Calu3 (cell line): ENCODE data around the gene TAS1R3. TPM values are rescaled to one million over a fixed set of nuclear protein-coding genes. Genes with fewer than 3 reads are reported as not detected.
A peak's percentile ranks its signal among the peaks of the same experiment; 100 is the strongest.

Source experiments
- BruUV-seq: library from RNA; stranded (reverse); fragments of 400-500 nt; replicated peaks from 2 replicates; lab custom pipeline; 2021; lab: Mats Ljungman, UMichigan
- CTCF ChIA-PET: fragments of 300-600 bp; sonication (Branson Sonifier 250); formaldehyde crosslinking; loops from one replicate; lab custom pipeline; 2022; ENCODE audit warnings: antibody characterized with exemption; lab: Charles Lee
- DNase-seq: peaks from one replicate; pipeline ENCODE4 v3.0.0; 2022
- H3K27ac Mint-ChIP-seq: one replicate; pipeline ENCODE4 v1.8.0; 2022; ENCODE audit warnings: mixed read lengths; ENCODE audit not compliant: unreplicated experiment
- H3K27me3 Mint-ChIP-seq: one replicate; pipeline ENCODE4 v1.8.0; 2022; ENCODE audit warnings: mixed read lengths; ENCODE audit not compliant: unreplicated experiment
- H3K36me3 Mint-ChIP-seq: one replicate; pipeline ENCODE4 v1.8.0; 2022; ENCODE audit warnings: mild to moderate bottlenecking, moderate library complexity, mixed read lengths; ENCODE audit not compliant: insufficient read depth, unreplicated experiment
- H3K4me1 Mint-ChIP-seq: one replicate; pipeline ENCODE4 v1.8.0; 2022; ENCODE audit warnings: mild to moderate bottlenecking, low read depth, mixed read lengths; ENCODE audit not compliant: unreplicated experiment
- H3K4me3 Mint-ChIP-seq: one replicate; pipeline ENCODE4 v1.8.0; 2022; ENCODE audit warnings: mild to moderate bottlenecking, low read depth, moderate library complexity, mixed read lengths; ENCODE audit not compliant: unreplicated experiment
- H3K9me3 Mint-ChIP-seq: one replicate; pipeline ENCODE4 v1.8.0; 2022; ENCODE audit warnings: low read depth, mixed read lengths; ENCODE audit not compliant: unreplicated experiment
- CTCF ChIP-seq: fragments of 200-600 bp; IDR thresholded peaks from one replicate; pipeline ENCODE4 v1.8.0; 2022; ENCODE audit warnings: antibody characterized with exemption; ENCODE audit not compliant: unreplicated experiment
- intact Hi-C: fragments of 100-400 bp; cut with micrococcal nuclease; formaldehyde crosslinking; loops from one replicate; pipeline ENCODE4 v1.10.0; 2022; ENCODE audit not compliant: unreplicated experiment
- microRNA-seq: library from miRNA; unstranded; fragments of <30 nt; microRNA quantifications from one replicate; pipeline ENCODE4 v1.2.0, GENCODE V29; 2022
- total RNA-seq: library from RNA; stranded (reverse); gene quantifications from 2 replicates; pipeline ENCODE4 v1.2.3, GENCODE V29; 2022

TAS1R3 gene
- total RNA-seq, 1 experiment from 2014 or later, result 0.42 TPM

DNA sequence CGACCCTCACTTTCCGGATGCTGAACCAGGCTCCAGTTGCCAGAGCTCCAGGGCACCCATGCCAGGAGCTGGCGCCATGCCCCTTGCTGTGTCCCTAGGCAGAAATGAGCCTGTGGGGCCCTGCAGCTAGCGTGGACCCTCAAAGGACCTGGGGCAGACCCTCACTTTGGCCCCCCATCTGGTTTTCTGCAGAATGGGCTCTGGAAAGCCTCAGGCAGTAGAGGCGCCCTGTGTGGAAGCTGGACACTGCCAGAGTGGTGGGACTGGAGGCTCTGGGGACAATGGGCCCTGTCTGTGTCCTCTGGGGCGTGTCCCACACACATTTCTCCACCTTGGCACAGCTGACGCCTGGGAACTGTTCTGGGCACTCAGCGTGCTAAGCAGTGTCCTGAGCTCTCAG is 50.2 kb downstream of the TAS1R3 start:
- CTCF ChIA-PET, result no interaction called here
- intact Hi-C loops, result no loop called here

More for the DNA sequence above, 50.2 kb downstream of the TAS1R3 start:
- Mint-ChIP-seq H3K4me1 (no peaks in the 10 kb centered on the region), H3K4me3 (no peak overlapping the region), H3K27ac (no peak overlapping the region), H3K27me3 (no peaks in the 10 kb centered on the region), H3K36me3 (peaks cover 13% of the 10 kb centered on the region), H3K9me3 (no peaks in the 10 kb centered on the region)
- TF ChIP-seq CTCF, result no peak
- DNase-seq, result no peak
- no TSS peak for BruUV-seq

Small RNA genes within 50 kb of the gene (microRNA-seq; reads per million reads assigned to microRNA genes)
- gene MIR6726, result 4.6 reads per million, percentile 11 among the genes with 10 or more reads in this experiment
- 2.1 reads per million for gene MIR6727
- not detected for gene MIR6808

Other genes starting within 250 kb of the TAS1R3 start
- gene C1orf159, start 215.2 kb upstream of the TAS1R3 start, total RNA-seq, result 32.4 and 34.7 TPM in 2 replicates
- gene TTLL10, start 157.4 kb upstream of the TAS1R3 start, total RNA-seq, result 2.4 and 3.5 TPM in 2 replicates
- 0.66 TPM in 1 of 2 replicates, not detected in the other for gene TNFRSF18, start 124.7 kb upstream of the TAS1R3 start, total RNA-seq
- not detected in 2 replicates for gene TNFRSF4, start 117.1 kb upstream of the TAS1R3 start, total RNA-seq
- 128 and 161 TPM in 2 replicates for gene SDF4, start 99.3 kb upstream of the TAS1R3 start, total RNA-seq
- 23.4 and 25.9 TPM in 2 replicates for gene B3GALT6, start 99.0 kb upstream of the TAS1R3 start, total RNA-seq
- 2.0 and 4.2 TPM in 2 replicates for gene C1QTNF12, start 84.6 kb upstream of the TAS1R3 start, total RNA-seq
- 45.6 and 50.0 TPM in 2 replicates for gene UBE2J2, start 57.4 kb upstream of the TAS1R3 start, total RNA-seq
- gene SCNN1D, start 50.8 kb upstream of the TAS1R3 start, total RNA-seq, result 2.5 and 4.1 TPM in 2 replicates
- gene ACAP3, start 23.4 kb upstream of the TAS1R3 start, total RNA-seq, result 41.1 and 48.3 TPM in 2 replicates
- 22.7 and 24.7 TPM in 2 replicates for gene PUSL1, start 22.7 kb upstream of the TAS1R3 start, total RNA-seq
- gene INTS11, start 6.6 kb upstream of the TAS1R3 start, total RNA-seq, result 110 and 117 TPM in 2 replicates
- gene CPTP, start 6.5 kb upstream of the TAS1R3 start, total RNA-seq, result 20.1 and 23.7 TPM in 2 replicates
- gene DVL1, start 18.1 kb downstream of the TAS1R3 start, total RNA-seq, result 83.9 and 90.9 TPM in 2 replicates
- not detected in 2 replicates for gene MXRA8, start 27.3 kb downstream of the TAS1R3 start, total RNA-seq
- gene AURKAIP1, start 43.9 kb downstream of the TAS1R3 start, total RNA-seq, result 98.9 and 107 TPM in 2 replicates
- 166 and 172 TPM in 2 replicates for gene CCNL2, start 68.1 kb downstream of the TAS1R3 start, total RNA-seq
- gene MRPL20, start 76.0 kb downstream of the TAS1R3 start, total RNA-seq, result 81.2 and 99.1 TPM in 2 replicates
- gene ANKRD65, start 90.0 kb downstream of the TAS1R3 start, total RNA-seq, result not detected in 2 replicates
- gene VWA1, start 104.4 kb downstream of the TAS1R3 start, total RNA-seq, result 78.7 and 78.9 TPM in 2 replicates
- gene ATAD3C, start 118.4 kb downstream of the TAS1R3 start, total RNA-seq, result 0.29 and 0.45 TPM in 2 replicates
- gene ATAD3B, start 140.5 kb downstream of the TAS1R3 start, total RNA-seq, result 46.3 and 56.4 TPM in 2 replicates
- 46.2 and 54.4 TPM in 2 replicates for gene ATAD3A, start 180.9 kb downstream of the TAS1R3 start, total RNA-seq
- 5.0 and 5.1 TPM in 2 replicates for gene TMEM240, start 209.3 kb downstream of the TAS1R3 start, total RNA-seq
- gene SSU72, start 243.6 kb downstream of the TAS1R3 start, total RNA-seq, result 105 and 117 TPM in 2 replicates